Embryonic facial prominence (tissue), 1 donor: ENCODE results near the gene ZBTB38.

Experiments used
- DNase-seq: peaks from one replicate; pipeline ENCODE4 v3.0.0-alpha.2; 2016; ENCODE audit errors: extremely low spot score

Gene ZBTB38, protein sequence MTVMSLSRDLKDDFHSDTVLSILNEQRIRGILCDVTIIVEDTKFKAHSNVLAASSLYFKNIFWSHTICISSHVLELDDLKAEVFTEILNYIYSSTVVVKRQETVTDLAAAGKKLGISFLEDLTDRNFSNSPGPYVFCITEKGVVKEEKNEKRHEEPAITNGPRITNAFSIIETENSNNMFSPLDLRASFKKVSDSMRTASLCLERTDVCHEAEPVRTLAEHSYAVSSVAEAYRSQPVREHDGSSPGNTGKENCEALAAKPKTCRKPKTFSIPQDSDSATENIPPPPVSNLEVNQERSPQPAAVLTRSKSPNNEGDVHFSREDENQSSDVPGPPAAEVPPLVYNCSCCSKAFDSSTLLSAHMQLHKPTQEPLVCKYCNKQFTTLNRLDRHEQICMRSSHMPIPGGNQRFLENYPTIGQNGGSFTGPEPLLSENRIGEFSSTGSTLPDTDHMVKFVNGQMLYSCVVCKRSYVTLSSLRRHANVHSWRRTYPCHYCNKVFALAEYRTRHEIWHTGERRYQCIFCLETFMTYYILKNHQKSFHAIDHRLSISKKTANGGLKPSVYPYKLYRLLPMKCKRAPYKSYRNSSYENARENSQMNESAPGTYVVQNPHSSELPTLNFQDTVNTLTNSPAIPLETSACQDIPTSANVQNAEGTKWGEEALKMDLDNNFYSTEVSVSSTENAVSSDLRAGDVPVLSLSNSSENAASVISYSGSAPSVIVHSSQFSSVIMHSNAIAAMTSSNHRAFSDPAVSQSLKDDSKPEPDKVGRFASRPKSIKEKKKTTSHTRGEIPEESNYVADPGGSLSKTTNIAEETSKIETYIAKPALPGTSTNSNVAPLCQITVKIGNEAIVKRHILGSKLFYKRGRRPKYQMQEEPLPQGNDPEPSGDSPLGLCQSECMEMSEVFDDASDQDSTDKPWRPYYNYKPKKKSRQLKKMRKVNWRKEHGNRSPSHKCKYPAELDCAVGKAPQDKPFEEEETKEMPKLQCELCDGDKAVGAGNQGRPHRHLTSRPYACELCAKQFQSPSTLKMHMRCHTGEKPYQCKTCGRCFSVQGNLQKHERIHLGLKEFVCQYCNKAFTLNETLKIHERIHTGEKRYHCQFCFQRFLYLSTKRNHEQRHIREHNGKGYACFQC (N-terminal part only)

DNA sequence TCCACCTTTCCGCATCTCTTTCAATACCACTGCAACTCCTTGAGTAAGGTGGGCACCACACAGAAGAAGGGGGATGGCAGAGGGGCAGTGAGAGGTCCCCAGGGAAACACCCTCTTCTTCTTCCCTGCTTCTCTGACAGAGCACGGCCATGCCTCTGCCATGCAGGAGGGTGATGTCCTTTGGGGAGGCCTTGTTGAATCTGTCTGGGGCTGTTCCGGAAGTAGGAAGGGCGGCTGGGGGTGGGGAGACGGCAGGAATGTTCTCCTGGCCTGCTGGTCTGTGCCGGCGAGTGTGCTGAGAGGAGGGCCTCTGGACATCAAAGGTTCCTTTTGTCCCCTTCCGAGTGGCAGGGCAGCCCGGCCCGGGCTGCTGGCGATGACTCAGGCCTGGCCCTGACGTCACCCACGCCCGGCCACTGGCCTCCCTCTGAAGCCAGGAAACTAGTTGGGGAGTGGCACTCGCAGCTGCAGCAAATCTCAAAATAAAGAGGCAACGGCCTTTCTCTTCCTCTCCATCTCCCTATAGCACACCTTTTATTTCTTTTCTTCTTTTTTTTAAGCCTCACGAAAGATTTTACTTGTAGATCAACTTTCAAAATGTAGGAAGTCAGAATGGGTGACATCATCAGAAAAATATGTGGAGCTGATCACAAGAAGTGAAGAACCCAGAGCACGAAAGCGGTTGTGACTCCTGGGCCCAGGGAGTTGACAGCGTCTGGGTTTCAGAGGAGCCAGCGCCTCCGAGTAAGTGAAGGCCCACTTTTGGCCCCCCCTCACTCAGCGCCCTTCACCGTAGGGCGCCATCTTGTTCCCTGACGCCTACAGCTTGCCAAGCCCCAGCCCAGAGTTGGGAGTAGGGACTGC lies at the start of gene ZBTB38:
ZBTB38 (plus strand) TSS at position 443 of the 863 bp plus-strand sequence. CDS start 73,885 bp downstream, outside the sequence.
- no peak for DNase-seq

DNA sequence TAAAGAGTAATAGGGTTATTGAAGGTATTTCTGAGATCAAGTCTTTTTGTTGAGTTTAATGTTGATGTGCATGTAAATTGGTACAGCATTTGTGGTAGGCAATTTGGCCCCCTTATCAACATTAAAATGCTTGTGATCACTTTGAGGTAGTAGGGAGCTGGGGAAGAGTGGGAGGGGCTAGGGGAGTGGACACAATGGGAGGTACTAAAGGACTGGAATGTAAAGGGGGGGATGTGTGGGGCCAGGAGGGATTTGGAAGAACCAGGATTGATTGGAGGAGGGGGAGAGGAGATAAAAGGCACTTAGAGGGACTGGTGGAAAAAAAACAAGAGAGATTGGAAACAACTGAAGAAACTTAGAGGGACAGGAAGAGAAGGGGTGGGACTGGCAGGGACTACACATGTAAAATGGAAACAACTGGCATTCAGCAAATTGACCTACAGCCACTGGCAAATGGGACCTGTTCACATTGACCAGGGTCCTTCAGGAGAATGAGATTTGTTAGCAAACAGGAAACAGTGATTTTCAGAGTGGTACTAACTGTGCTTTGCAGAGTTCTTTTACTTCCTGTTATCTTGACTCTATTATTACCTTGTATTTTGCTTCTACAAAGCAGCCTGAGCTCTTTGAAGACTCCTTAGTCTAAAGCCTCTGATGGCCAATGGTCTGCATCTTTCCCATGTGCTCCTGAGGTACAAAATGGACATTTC lies 47.8 kb upstream of the ZBTB38 start:
- no peak for DNase-seq

DNA sequence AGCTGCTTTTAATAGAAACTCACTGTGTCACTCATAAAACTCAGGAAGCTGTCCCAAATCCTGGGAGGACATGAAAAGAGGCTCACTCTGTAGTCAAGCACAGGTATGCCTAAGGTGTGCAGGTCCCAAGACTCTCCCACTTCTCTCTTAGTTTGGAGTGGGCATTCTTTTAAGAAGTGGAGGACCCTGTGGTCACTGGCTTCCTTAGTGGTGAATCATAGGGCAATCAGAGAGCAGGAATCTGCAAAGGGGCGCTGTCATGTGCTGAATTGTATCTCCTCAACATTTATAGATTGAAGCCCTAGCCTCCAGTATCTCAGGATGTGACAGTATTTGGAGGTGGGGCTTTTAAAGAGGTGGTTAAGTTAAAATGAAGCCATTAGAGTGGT lies 47.2 kb upstream of the ZBTB38 start:
- no peak for DNase-seq

DNA sequence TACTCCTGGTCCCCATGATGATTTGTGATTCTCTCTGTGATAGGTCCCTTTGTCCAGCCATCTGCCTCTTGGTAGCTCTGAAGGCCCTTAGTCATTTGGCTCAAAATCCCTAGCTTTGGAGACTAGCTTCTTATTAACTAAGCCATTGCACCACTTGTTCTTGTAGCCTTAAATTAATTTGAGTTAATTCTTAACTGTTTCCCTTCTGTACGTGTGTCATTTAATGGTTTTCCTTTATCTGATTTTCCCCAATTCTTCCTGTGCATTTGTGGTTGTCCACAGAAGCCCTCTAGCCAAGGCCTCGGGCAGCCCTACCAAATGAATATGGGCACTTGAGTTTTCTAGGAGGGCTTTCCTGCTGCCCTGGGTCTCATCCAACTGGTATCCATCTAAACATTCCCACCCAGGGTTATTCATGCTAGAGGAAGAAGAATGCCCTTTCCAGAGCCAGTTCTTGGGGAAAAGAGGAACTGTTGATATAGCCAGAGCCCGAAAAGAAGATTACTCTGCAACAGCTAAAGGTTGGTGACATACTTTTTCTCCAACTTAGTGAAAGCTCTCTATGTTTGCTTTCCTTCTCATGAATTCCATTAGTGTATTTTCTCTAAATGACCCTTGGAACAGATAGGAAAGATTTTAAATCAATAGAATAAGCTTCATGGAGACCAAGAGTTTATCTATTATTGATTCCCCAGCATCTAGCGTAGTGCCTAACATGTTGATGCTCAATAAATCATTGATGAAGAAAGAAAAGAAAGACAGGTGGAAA lies 44.2 kb upstream of the ZBTB38 start:
- DNase-seq = no peak

DNA sequence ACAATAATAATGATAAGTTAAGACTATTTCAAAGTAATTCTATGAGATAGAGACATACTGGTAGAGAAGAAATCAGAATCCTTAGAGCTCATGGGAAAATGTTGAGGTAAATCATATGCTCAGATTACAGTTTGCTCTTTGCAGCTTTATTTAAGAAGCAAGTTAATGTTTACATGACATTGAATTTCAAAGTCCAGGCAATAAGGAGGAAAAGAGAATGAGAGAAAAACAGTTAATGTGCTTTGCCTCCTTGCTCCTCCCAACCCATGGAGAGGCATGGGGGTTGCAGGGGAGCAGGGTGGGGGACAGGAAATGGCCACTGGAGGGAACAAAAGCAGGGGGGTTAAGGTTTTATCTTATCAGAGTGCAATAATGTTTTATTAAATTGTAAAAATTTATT lies 42.2 kb upstream of the ZBTB38 start:
- DNase-seq = no peak

DNA sequence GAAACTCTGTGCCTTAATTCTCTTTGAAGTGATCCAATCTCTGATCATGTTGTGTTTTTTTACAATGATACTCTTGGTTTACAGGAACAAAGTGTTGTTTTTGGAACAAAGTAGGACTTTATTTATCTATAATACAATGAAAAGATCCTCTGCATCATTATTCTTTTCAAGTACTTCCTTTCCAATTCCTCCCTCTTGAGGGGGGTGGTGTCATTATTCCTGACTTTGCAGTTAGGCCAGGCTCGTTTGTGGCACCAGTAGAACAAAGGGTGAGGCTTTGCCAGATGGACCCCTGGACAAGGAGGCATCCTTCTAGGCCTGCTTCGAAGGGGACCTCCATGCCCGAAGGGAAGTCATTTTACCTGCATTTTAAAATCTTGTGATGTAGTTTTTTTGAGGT lies 41.7 kb upstream of the ZBTB38 start:
- no peak for DNase-seq

DNA sequence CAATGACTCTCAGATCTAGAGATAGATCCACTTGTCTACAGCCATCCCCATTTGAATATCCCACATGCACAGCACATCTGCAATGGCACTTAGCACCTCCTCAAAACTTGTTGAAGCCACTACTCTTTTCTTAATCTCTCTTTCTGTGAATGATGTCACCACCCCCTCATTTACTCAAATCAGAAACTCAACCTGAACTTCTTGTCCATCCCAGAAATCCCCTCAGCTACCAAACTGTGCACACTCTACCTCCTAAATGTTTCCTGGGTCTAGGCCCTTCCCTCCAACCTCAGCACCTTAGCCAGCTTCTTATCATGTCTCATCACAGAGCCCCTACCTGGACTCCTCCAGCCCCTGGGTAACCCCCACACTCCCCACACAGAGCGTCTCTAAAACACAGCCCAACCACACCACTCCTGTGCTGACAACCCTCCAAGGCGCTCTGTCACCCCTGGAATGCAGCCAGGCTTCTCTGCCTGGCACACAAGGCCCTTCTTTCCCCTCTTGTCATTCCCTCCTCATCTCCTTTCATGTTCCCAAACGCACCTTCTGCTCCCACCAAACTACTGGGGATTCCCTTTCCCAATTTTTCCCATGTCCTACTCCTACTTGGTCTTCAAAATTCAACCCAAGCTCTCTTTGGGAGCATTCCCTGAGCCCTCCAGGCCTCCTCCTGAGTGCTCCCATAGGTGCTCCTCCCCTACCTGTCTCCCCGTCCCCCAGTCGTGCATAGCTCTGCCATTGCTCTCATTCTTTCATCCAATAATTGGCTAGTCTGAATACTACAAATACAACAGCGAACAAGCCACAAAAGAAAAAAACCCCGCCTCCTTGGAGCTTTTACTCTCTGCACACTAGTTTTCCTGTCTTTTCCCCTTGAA lies 39.8 kb upstream of the ZBTB38 start:
- DNase-seq = no peak

DNA sequence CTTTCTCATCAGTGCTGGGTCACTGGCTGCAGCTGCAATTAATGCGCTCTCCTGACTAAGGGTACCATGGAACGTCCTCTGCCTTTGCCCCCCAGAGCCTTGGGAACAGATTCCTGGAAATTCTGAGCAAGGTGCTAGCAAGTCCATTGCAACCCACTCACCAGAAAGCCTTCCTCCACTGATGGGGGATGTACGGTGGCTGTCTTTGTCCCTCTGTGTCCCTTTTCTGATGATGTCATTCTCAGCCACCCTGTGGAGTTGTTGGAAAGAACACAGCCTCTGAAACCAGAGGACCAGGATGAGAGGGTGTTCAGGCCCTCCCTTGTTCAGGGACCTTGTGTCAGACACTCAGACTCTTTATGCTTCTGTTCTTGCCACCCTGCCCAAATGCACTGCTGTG lies 38.1 kb upstream of the ZBTB38 start:
- no peak for DNase-seq

DNA sequence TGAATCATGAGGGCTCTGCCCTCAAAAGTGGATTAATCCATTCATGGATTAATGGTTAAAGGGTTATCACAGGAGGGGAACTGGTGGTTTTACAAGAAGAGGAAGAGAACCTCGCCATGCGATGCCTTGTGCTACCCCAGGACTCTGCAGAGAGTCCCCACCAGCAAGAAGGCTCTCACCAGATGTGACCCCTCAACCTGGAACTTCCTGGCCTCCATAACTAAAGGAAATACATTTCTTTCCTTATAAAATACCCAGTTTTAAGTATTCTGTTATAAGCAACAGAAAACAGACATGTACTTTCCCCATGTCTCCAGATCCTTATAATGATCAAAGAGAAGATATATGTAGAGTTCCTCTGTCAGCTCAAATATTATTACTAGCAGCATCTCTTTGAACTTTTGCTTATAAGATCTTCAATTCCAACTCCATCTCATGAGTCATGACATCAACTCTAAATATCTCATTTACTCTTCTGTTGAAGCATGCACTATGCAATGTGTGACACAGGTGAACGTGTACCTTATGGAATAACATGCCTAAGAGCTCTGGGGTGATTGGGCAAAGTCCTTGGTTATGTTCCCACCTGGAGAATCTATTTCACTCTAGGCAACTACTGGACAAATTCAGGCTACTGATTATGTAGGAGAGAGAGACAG lies 37.5 kb upstream of the ZBTB38 start:
- no peak for DNase-seq

DNA sequence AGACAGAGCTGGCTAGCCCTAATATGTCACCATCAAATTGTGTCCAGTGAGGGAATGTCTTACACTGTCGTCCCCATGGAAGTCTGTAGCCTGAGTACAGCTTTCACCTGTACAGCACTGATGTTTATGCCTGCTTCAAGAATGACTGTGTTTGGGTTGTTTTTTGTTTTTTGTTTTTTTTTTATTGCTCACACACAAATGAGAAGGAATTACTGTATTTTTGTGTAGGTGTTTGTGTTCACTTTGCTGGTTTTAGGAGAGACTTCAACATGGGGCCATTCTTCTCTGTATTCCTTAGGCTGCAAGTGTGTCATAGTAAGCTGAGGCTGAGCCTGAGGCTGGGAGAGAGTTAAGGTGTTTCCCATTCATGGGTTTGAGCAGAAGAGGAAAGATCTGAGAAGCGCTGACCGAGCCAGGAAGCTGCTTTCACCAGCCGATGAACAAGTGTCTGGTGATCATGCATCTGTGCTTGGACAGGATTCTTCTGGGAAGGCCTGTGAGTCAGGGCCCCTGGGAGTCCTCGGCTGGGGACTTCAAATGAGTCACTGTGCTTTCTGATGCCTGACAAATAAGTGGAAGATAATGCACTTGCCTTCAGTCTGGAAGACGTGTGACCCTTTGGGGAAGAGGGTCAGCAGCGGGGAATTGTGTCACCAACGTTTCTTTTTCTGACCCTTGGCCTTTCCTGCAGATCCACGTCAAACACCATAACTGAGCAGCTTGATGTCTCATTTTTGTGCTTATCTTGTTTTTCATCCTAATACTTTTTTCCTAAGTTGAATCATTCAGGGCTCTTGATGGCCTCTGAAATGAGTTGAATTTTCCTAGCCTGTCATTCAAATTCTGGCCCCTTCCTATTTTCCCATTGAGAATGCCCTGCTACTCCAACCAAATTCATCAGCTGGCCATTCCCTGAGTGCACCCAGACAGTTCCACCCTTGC lies 36.7 kb upstream of the ZBTB38 start:
- DNase-seq = no peak

DNA sequence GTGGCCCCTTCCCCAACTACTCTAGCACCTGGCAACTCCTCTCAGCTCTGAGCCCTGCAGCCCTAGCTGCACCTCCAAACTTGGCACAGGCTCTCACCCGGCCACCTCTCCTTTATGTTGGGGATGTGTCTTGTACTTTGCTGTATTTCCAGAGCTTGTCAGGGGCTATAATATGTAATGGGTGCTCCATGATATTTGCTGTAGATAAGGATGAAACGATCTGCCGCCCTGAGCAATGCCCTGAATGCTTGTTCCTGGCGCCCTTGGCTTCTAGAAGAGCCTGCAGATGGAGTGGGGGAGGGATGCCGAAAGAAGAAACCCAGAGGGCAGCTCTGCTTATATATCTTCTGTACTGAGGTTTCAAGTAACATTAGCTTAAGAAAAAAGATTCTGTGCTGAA lies 35.9 kb upstream of the ZBTB38 start:
- no peak for DNase-seq

DNA sequence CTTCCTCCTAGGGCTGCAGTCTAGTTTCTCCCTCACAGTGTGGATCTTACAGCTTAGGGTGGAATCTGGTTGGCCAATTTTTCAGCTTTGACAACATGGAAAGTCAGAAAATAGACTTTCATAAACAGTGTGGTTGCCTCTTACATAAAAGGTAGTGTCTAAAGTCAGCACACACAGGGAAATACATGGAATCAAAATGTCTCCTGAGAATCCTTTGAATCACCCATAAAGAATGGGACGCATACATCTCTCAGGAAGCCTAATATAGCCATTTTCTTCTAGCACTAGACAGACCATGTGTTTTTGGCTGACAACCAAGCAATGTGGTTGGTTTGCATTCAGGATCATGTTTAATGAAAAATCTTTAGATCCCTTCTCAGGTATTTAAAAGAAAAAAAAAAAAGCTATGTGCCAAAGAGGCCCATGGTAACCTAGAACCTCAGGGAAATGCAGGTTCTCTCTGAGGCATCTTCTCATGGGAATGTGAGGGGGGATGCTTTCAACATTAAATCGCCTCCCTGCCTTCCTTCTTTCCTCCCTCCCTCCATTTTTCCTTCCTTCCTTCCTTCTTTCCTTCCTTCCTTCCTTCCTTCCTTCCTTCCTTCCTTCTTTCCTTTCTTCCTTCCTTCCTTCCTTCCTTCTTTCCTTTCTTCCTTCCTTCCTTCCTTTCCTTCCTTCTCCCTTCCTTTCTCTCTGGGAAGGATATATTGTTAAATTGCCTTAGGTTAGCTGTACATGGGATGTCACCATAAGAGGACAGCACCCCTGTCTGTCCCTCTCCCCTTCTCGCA lies 34.3 kb upstream of the ZBTB38 start:
- no peak for DNase-seq

DNA sequence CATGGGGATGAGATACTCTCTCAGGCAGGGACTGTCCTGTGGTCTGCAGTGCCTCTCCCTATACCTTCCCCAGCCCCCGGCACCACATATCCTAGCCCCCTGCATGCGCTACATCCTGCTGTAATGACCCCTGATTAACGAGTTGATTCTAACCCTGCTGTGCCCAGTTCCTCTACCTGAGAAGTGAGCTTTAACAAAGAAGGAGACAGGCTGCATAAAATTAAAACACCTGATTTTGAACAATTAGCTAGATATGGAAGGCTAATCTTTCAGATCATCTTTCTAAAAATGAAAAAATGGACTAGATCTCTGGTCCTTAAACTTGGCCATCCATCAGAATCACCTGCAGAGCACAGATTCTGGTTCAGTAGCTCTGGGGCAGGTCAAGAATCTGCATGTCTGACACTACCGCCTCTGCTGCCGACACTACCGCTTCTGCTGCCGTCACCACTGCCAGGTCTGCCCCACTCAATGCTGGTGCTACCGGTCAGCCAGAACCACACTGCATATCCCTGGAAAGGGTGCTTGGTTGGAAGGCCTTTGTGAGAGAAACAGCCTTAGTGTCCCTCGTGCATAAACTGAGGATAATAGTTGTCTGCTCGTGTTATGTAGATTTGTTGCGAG lies 33.6 kb upstream of the ZBTB38 start:
- no peak for DNase-seq

DNA sequence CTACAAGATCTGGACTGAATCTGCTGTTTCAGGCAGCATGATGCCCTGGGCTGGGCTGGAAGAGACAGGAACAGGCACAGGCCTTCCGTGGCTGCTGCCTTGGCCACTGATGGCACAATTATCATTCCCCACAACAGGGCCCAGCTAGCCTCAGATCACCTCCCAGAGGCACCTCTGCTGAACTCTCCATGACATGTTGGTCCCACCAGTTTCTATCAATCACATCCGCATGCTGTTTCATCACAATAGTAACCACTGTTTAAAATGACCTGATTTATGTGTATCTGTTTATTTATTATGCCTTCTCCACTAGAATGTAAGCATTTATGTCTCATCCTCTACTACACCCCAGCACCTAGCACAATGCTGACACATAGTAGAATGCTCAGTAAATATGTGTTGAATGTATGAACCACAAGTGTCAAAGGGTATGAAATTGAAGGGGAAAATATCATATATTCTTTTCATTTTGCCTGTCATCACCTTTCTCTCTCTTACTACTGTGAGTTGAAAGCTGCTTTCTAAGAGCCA lies 32.7 kb upstream of the ZBTB38 start:
- no peak for DNase-seq

DNA sequence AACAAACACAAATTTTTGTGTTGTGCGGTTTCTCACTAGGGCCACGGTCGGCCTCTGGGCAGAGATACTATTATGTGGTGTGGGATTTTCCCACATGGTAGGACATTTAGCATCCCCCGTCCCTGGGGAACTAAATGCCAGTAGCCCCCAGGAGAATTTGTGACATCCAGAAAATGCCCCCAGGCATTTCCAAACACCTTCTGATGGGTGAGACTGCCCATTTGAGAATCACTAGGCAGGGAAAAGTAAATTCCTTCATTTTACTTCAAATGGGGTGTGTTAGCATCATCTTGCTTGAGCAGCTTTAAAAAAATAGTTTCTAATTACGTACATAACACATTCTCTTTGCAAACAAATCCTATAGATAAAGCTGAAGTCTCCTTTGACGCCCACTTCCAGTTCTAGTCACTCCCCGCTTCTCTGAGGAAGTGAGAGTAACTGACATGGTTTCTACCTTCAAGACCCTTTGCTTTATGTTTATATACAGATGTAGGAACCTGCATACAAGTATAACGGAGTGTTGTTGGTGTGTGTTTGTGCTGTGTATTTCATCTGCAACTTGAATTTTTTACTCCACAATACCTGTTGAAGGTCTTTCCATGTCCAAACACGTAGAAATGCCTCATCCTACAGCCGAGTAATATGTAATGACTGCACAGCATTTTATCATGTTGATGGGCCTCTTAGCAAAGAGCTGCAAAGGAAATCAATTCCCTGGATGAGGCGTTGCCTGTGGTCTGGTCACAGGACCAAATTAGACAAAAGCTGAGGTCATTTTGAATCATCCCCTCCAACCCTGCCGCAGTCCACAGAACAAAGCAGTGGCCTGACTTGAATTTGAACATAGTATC lies 31.4 kb upstream of the ZBTB38 start:
- no peak for DNase-seq
